Chondrocyte (in vitro differentiated cells): ENCODE data around the gene SLC25A25. TPM values are rescaled to one million over a fixed set of nuclear protein-coding genes. Genes with fewer than 3 reads are reported as not detected.
A peak's percentile ranks its signal among the peaks of the same experiment; 100 is the strongest.

Experiments used
- DNase-seq: peaks from one replicate; pipeline ENCODE4 v3.0.0; 2021; ENCODE audit warnings: mixed read lengths, low spot score
- H3K27ac Mint-ChIP-seq: one replicate; pipeline ENCODE4 v1.8.0; 2021; ENCODE audit warnings: mild to moderate bottlenecking, moderate library complexity, mixed read lengths; ENCODE audit not compliant: unreplicated experiment
- H3K27me3 Mint-ChIP-seq: 2 replicates; pipeline ENCODE4 v1.8.0; 2021; ENCODE audit warnings: low read depth, mixed read lengths
- H3K36me3 Mint-ChIP-seq: 2 replicates; pipeline ENCODE4 v1.8.0; 2021; ENCODE audit warnings: low read depth, mixed read lengths
- H3K4me1 Mint-ChIP-seq: 2 replicates; pipeline ENCODE4 v1.8.0; 2021; ENCODE audit warnings: low read depth, mild to moderate bottlenecking, mixed read lengths
- H3K4me3 Mint-ChIP-seq: one replicate; pipeline ENCODE4 v1.8.0; 2021; ENCODE audit warnings: mild to moderate bottlenecking, moderate library complexity, mixed read lengths; ENCODE audit not compliant: unreplicated experiment
- H3K9me3 Mint-ChIP-seq: 2 replicates; pipeline ENCODE4 v1.8.0; 2021; ENCODE audit warnings: low read depth, mixed read lengths
- total RNA-seq: library from RNA; stranded (reverse); gene quantifications from 3 replicates; pipeline ENCODE4 v1.2.1, GENCODE V29; 2021
- TF ChIP-seq, protein P1 (sequence below): fragments of 200-600 bp; sonication (generic); IDR thresholded peaks from 2 replicates; pipeline ENCODE4 v1.5.0; 2021; ENCODE audit warnings: antibody characterized with exemption, mild to moderate bottlenecking, moderate library complexity

The SLC25A25 gene
- total RNA-seq, 1 donor from 2014 or later, result 17.6 TPM

DNA sequence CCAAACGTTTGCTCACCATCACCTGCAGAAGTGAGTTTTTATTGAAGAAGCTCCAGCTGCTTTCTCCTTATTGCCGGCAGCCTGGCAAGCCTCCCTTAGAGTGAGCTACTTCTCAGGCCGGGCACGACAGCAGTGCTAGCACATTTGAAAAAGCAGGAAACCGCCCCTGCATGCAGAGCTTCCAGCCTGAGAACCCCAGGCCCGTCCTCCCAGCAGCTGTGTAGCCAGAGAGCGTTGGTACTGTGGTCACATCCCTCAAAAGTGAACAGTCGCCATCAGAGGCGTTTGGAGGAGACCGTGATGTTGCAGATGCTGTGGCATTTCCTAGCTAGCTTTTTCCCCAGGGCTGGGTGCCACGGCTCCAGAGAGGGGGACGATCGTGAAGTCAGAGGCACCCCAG, 23.5 kb downstream of the SLC25A25 start:
- Mint-ChIP-seq H3K4me3 (peak overlapping the region; percentile 42), H3K27me3 (no peaks in the 10 kb centered on the region), H3K36me3 (no peaks in the 10 kb centered on the region), H3K4me1 (peaks cover 37% of the 10 kb centered on the region), H3K9me3 (no peaks in the 10 kb centered on the region), H3K27ac (peak overlapping the region; percentile 71)
- TF ChIP-seq, protein P1, sequence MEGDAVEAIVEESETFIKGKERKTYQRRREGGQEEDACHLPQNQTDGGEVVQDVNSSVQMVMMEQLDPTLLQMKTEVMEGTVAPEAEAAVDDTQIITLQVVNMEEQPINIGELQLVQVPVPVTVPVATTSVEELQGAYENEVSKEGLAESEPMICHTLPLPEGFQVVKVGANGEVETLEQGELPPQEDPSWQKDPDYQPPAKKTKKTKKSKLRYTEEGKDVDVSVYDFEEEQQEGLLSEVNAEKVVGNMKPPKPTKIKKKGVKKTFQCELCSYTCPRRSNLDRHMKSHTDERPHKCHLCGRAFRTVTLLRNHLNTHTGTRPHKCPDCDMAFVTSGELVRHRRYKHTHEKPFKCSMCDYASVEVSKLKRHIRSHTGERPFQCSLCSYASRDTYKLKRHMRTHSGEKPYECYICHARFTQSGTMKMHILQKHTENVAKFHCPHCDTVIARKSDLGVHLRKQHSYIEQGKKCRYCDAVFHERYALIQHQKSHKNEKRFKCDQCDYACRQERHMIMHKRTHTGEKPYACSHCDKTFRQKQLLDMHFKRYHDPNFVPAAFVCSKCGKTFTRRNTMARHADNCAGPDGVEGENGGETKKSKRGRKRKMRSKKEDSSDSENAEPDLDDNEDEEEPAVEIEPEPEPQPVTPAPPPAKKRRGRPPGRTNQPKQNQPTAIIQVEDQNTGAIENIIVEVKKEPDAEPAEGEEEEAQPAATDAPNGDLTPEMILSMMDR, result no peak
- no peak for DNase-seq

DNA sequence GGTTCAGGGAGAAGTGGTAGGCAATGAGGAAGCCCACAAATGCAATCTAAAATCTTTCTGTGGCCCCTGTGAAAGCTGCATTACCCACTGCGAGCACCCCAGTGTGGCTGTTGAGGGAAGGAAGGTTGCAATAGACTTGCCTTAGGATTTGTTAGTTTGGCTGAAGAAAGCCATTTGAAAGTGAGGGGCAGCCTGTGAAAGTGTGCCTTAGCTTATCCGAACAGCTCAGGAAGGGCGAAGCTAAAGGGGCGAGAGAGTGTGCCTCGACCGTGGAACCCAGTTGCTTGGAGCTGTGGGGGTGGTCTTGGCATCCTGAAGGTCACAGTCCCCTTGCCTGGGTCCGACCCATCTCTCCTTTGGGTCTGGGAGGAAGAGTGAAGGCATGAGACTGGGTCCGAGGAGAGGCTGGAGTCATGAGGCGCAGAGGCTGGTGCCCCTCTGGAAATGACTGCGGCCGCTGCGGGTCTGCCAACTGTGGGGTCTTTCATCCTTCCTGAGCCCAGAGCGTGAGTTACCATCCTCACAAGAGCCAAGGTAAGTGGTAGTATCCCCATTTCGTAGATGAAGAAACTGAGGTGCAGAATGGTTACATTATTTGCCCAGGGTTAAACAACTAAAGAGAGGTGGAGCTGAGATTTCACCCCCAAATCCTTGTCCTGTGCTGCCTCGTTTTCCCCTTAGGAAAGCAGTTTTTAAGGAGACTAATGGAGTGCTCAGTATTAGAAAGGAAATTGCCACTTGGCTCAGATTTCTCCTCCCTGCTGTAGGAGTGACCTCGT, 24.4 kb downstream of the SLC25A25 start:
- Mint-ChIP-seq H3K4me1 (peaks cover 38% of the 10 kb centered on the region), H3K27ac (peak overlapping the region; percentile 99), H3K9me3 (no peaks in the 10 kb centered on the region), H3K27me3 (no peaks in the 10 kb centered on the region), H3K4me3 (no peak overlapping the region), H3K36me3 (no peaks in the 10 kb centered on the region)
- no peak for DNase-seq
- TF ChIP-seq, protein P1, result no peak

DNA sequence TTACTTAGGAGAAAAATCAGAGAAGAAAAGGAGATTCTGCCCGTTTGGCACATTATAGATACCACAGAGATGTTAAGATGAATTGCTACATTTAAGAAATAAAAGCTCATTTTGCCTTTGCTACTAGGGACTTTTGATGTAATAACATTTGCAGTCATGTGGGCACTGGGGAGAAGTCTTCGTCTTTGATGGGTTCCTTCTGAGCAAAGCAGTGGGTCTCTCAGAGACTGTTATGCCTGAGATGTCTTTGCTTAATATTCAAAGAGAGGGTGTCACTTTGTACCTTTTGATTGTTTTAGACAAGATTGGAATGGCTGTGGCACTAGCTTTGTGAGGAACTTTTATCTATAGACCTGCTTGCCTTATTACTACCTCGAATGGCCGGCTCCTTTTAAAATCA, 25.0 kb downstream of the SLC25A25 start:
- Mint-ChIP-seq H3K27ac (peak overlapping the region; percentile 99), H3K27me3 (no peaks in the 10 kb centered on the region), H3K4me1 (peaks cover 40% of the 10 kb centered on the region), H3K9me3 (no peaks in the 10 kb centered on the region), H3K36me3 (no peaks in the 10 kb centered on the region), H3K4me3 (no peak overlapping the region)
- no peak for DNase-seq
- TF ChIP-seq, protein P1, result no peak

DNA sequence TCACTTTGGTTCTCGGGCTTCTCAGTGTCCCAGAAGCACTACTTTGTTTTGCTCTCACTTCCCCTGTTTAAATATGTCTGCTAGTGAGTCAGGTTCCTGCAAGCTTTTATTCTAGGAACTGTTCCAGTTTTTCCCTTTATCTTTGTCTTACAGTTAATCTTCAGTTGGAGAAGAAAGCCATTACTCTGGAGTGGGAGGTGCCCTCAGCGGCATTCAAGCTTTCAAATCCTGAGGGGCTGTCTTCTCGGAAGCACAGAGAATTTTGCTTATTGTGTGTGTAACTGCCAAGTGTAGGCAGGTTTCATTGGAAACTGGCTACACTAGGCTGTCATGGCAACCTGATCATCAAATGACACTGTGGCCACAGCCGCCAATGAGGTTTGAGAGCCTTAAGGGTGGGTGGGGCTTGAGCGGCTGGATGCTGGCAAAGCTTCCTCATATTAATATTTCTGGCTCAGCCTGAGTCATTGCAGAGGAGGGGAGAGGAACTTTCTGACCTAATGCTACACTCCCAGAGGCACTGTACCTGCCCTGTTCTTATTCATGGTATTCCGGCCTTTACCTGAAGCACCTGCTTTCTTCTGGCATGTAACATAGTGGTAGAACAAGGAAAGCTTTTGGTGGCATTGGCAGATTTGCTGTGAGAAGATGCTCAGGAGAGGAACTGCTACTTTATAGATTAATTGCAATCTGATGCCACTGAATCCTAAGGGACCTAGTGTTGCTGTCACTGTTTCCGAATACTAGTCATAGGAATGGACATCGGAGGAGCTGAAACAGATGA, 26.3 kb downstream of the SLC25A25 start:
- no peaks in the 10 kb centered on the region for H3K36me3 Mint-ChIP-seq
- peaks cover 52% of the 10 kb centered on the region for H3K4me1 Mint-ChIP-seq
- DNase-seq, result no peak
- H3K9me3 Mint-ChIP-seq, result no peaks in the 10 kb centered on the region
- H3K4me3 Mint-ChIP-seq, result peak overlapping the region; percentile 59
- TF ChIP-seq, protein P1, result no peak
- no peaks in the 10 kb centered on the region for H3K27me3 Mint-ChIP-seq
- peak overlapping the region; percentile 99 for H3K27ac Mint-ChIP-seq

DNA sequence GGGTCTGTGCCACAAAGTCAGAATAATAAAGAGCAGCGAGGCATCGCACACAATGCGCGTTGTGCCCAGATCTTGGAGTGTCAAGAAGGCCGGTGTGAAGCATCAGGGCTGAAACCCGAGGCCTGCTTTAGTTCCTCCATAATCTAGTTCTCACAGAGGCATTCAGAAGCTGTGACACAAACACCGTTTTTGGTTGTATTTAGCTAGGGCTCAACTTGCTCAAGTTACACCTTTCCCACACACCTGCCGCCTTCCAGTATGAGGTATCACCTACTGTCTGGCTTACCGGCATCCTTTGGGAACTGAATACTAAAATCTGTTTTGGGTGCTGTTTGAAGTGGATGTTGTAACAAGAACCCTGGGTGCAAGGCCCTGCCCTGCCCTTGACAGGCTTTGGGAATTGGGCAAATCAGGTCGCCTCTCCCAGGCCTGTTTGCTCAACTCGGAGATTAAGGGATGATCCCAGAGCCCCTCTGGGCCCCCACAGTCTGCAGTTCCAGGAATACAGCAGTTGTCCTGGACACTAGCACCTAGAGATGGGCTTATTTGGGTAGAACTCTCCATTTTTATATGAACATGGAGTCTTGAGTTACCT, 27.0 kb downstream of the SLC25A25 start:
- H3K36me3 Mint-ChIP-seq, result no peaks in the 10 kb centered on the region
- H3K9me3 Mint-ChIP-seq, result no peaks in the 10 kb centered on the region
- peak overlapping the region; percentile 99 for H3K27ac Mint-ChIP-seq
- no peak for DNase-seq
- H3K27me3 Mint-ChIP-seq, result no peaks in the 10 kb centered on the region
- no peak overlapping the region for H3K4me3 Mint-ChIP-seq
- TF ChIP-seq, protein P1, result no peak
- H3K4me1 Mint-ChIP-seq, result peaks cover 59% of the 10 kb centered on the region
